Neural progenitor cell (in vitro differentiated cells): ENCODE data around the gene IQSEC1. TPM values are rescaled to one million over a fixed set of nuclear protein-coding genes. Genes with fewer than 3 reads are reported as not detected.

Source experiments
- DNase-seq: peaks from one replicate; pipeline ENCODE4 v3.0.0-alpha.2; 2016; ENCODE audit warnings: low spot score
- H2AFZ ChIP-seq: fragments of 200-600 bp; sonication (generic); replicated peaks from 2 replicates; pipeline ENCODE4 v1.6.1; 2016; ENCODE audit warnings: antibody characterized with exemption
- H3F3A ChIP-seq: fragments of 200-600 bp; sonication (generic); 2 replicates; pipeline ENCODE4 v1.6.1; 2016; ENCODE audit warnings: antibody characterized with exemption, low read depth
- H3K27ac ChIP-seq: fragments of 200-600 bp; sonication (generic); 2 replicates; pipeline ENCODE4 v1.5.1; 2016; ENCODE audit warnings: mild to moderate bottlenecking
- H3K27me3 ChIP-seq: fragments of 200-600 bp; sonication (generic); 2 replicates; pipeline ENCODE4 v1.6.1; 2016; ENCODE audit warnings: mild to moderate bottlenecking, moderate library complexity
- H3K36me3 ChIP-seq: fragments of 200-600 bp; sonication (generic); 2 replicates; pipeline ENCODE4 v1.5.1; 2016
- H3K4me1 ChIP-seq: fragments of 200-600 bp; sonication (generic); 2 replicates; pipeline ENCODE4 v1.6.1; 2016; ENCODE audit warnings: mixed run types
- H3K4me2 ChIP-seq: fragments of 200-600 bp; sonication (generic); 2 replicates; pipeline ENCODE4 v1.6.1; 2016
- H3K4me3 ChIP-seq: fragments of 200-600 bp; sonication (generic); 2 replicates; pipeline ENCODE4 v1.5.1; 2016
- H3K79me2 ChIP-seq: fragments of 200-600 bp; sonication (generic); 2 replicates; pipeline ENCODE4 v1.6.1; 2016; ENCODE audit warnings: low read depth
- H3K9ac ChIP-seq: fragments of 200-600 bp; sonication (generic); 2 replicates; pipeline ENCODE4 v1.6.1; 2016
- H3K9me3 ChIP-seq: fragments of 200-600 bp; sonication (generic); 2 replicates; pipeline ENCODE4 v1.5.1; 2016; ENCODE audit warnings: low read depth
- H4K20me1 ChIP-seq: fragments of 200-600 bp; sonication (generic); 2 replicates; pipeline ENCODE4 v1.6.1; 2016; ENCODE audit warnings: low read depth
- H3K27ac Mint-ChIP-seq: 3 replicates; pipeline ENCODE4 v1.8.0; 2021; ENCODE audit warnings: mixed read lengths
- H3K27me3 Mint-ChIP-seq: 2 replicates; pipeline ENCODE4 v1.8.0; 2022; ENCODE audit warnings: low read depth, mild to moderate bottlenecking, inconsistent platforms, moderate library complexity, mixed read lengths; ENCODE audit not compliant: insufficient read depth
- H3K36me3 Mint-ChIP-seq: 3 replicates; pipeline ENCODE4 v1.8.0; 2021; ENCODE audit warnings: mixed read lengths
- H3K4me1 Mint-ChIP-seq: 3 replicates; pipeline ENCODE4 v1.8.0; 2021; ENCODE audit warnings: mixed read lengths
- H3K4me3 Mint-ChIP-seq: 3 replicates; pipeline ENCODE4 v1.8.0; 2021; ENCODE audit warnings: mild to moderate bottlenecking, moderate library complexity, mixed read lengths
- H3K9me3 Mint-ChIP-seq: 3 replicates; pipeline ENCODE4 v1.8.0; 2020; ENCODE audit warnings: mixed read lengths
- EZH2 ChIP-seq: fragments of 200-600 bp; sonication (generic); IDR thresholded peaks from 2 replicates; pipeline ENCODE4 v1.6.1; 2017; ENCODE audit warnings: antibody characterized with exemption, mild to moderate bottlenecking, moderate library complexity
- EZH2phosphoT487 ChIP-seq: fragments of 200-600 bp; sonication (generic); IDR thresholded peaks from 2 replicates; pipeline ENCODE4 v1.6.1; 2017; ENCODE audit warnings: antibody characterized with exemption
- total RNA-seq: library from RNA; depleted of rRNA; stranded (reverse); fragments of >200 nt; gene quantifications from 2 replicates; pipeline ENCODE4 v1.2.3, GENCODE V29; 2015; ENCODE audit warnings: low replicate concordance
- TF ChIP-seq, protein P1 (sequence below): fragments of 200-600 bp; sonication (generic); IDR thresholded peaks from 2 replicates; pipeline ENCODE4 v1.5.1; 2017; ENCODE audit warnings: antibody characterized with exemption, mild to moderate bottlenecking

IQSEC1 gene
- total RNA-seq, 1 donor from 2014 or later: 8.9 TPM

DNA sequence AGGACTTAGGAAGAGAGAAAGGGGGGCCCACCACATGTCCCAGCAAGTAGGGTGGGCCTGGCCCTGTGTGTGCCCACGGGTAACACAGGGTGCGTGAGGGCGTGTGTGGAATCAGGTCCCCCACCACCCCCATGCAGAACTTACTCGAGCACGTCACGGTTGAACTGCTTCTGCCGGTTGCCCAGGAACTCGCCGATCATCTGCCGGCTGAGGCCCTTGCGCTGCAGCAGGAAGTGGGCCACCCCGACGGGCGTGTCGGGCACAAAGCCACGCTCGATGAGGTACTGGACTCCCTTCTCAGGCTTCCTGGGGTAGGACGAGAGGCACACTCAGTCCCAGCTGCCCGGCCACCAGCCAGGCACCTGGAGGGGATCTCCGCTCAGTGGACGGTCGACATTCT, 148.8 kb downstream of the IQSEC1 start:
- H3K36me3 ChIP-seq: no peaks in the 10 kb centered on the region
- no peaks in the 10 kb centered on the region for H3K79me2 ChIP-seq
- H3K27me3 ChIP-seq: no peaks in the 10 kb centered on the region
- no peak overlapping the region for H3K9ac ChIP-seq
- peaks cover 3% of the 10 kb centered on the region for H3K36me3 Mint-ChIP-seq
- H3K4me2 ChIP-seq: no peak overlapping the region
- no peaks in the 10 kb centered on the region for H3K27me3 Mint-ChIP-seq
- no peak overlapping the region for H3K27ac Mint-ChIP-seq
- DNase-seq: no peak
- H3K9me3 ChIP-seq: no peaks in the 10 kb centered on the region
- H3F3A ChIP-seq: no peaks in the 10 kb centered on the region
- H3K27ac ChIP-seq: no peak overlapping the region
- H4K20me1 ChIP-seq: peaks cover 11% of the 10 kb centered on the region
- H3K4me1 ChIP-seq: no peaks in the 10 kb centered on the region
- no peaks in the 10 kb centered on the region for H3K9me3 Mint-ChIP-seq
- H2AFZ ChIP-seq: no peak overlapping the region
- H3K4me3 ChIP-seq: no peak overlapping the region
- H3K4me1 Mint-ChIP-seq: no peaks in the 10 kb centered on the region
- TF ChIP-seq, protein P1, sequence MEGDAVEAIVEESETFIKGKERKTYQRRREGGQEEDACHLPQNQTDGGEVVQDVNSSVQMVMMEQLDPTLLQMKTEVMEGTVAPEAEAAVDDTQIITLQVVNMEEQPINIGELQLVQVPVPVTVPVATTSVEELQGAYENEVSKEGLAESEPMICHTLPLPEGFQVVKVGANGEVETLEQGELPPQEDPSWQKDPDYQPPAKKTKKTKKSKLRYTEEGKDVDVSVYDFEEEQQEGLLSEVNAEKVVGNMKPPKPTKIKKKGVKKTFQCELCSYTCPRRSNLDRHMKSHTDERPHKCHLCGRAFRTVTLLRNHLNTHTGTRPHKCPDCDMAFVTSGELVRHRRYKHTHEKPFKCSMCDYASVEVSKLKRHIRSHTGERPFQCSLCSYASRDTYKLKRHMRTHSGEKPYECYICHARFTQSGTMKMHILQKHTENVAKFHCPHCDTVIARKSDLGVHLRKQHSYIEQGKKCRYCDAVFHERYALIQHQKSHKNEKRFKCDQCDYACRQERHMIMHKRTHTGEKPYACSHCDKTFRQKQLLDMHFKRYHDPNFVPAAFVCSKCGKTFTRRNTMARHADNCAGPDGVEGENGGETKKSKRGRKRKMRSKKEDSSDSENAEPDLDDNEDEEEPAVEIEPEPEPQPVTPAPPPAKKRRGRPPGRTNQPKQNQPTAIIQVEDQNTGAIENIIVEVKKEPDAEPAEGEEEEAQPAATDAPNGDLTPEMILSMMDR: no peak
- TF ChIP-seq EZH2phosphoT487 (no peak), EZH2 (no peak)
- no peak overlapping the region for H3K4me3 Mint-ChIP-seq

DNA sequence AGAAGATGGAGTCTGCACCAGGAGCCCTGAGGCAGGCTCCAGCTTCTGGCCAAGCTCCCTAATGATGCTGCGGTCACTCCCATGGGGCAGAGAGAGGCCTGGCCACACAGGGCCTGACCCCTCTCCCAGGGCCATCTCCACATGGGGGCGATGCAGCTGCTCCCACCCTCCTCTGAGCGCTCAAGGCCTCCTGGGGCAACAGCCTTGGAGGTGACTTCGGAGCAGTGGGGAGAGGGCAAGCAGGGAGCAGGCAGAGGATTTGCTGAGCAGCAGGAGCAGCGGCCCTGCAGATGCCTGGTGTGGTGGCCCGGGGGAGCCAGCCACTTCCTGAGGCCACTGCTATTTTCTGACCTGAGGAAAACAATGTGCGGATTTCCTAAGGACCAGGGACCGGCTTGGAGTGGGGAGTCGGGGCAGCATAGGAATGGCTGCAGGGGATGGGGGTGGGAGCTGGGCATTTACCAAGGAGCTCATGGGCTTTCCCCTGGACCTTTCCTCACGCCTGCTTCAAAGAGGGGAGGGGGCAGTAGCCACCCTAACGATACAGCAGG, 150.3 kb downstream of the IQSEC1 start:
- H3K9me3 Mint-ChIP-seq: no peaks in the 10 kb centered on the region
- no peak for DNase-seq
- no peak overlapping the region for H3K4me3 ChIP-seq
- no peaks in the 10 kb centered on the region for H3F3A ChIP-seq
- H3K4me1 ChIP-seq: no peaks in the 10 kb centered on the region
- H3K27me3 ChIP-seq: no peaks in the 10 kb centered on the region
- no peaks in the 10 kb centered on the region for H3K79me2 ChIP-seq
- peaks cover 3% of the 10 kb centered on the region for H3K36me3 Mint-ChIP-seq
- H3K27ac ChIP-seq: no peak overlapping the region
- no peaks in the 10 kb centered on the region for H3K9me3 ChIP-seq
- peak overlapping the region; percentile 4 for H3K9ac ChIP-seq
- TF ChIP-seq, protein P1: no peak
- TF ChIP-seq EZH2 (no peak), EZH2phosphoT487 (no peak)
- H3K4me2 ChIP-seq: no peak overlapping the region
- no peaks in the 10 kb centered on the region for H3K36me3 ChIP-seq
- no peak overlapping the region for H2AFZ ChIP-seq
- no peaks in the 10 kb centered on the region for H3K4me1 Mint-ChIP-seq
- peaks cover 5% of the 10 kb centered on the region for H4K20me1 ChIP-seq
- H3K27ac Mint-ChIP-seq: no peak overlapping the region
- H3K4me3 Mint-ChIP-seq: no peak overlapping the region
- no peaks in the 10 kb centered on the region for H3K27me3 Mint-ChIP-seq

DNA sequence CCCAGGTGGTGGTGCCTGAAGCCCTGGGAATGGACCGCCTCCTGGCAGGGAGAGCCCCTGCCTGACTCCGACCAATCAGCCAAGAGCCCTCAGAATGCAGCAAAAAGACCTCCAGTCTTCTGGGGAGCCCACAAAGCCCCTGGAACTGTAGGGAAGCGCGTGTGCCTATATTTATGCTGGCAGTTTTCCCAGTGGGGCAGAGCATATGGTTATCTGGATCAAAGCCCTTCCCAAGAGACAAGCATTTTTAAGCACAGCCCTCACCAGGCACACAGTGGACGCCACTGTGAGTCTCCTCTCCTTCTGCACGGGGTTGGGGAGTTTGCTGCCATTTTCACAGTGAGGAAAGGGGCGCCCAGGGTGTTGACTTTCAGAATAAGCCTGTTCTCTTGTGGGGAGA, 150.9 kb downstream of the IQSEC1 start:
- Mint-ChIP-seq H3K36me3 (peaks cover 3% of the 10 kb centered on the region), H3K27me3 (no peaks in the 10 kb centered on the region), H3K4me3 (peak overlapping the region; percentile 55), H3K4me1 (no peaks in the 10 kb centered on the region), H3K9me3 (no peaks in the 10 kb centered on the region), H3K27ac (peak overlapping the region; percentile 53)
- DNase-seq: no peak
- H3K9me3 ChIP-seq: no peaks in the 10 kb centered on the region
- H3F3A ChIP-seq: no peaks in the 10 kb centered on the region
- H3K36me3 ChIP-seq: no peaks in the 10 kb centered on the region
- no peaks in the 10 kb centered on the region for H3K79me2 ChIP-seq
- H3K4me1 ChIP-seq: no peaks in the 10 kb centered on the region
- TF ChIP-seq, protein P1: no peak
- TF ChIP-seq EZH2phosphoT487 (no peak), EZH2 (no peak)
- no peak overlapping the region for H2AFZ ChIP-seq
- H3K4me3 ChIP-seq: no peak overlapping the region
- no peaks in the 10 kb centered on the region for H3K27me3 ChIP-seq
- no peak overlapping the region for H3K9ac ChIP-seq
- no peak overlapping the region for H3K27ac ChIP-seq
- H3K4me2 ChIP-seq: no peak overlapping the region
- peaks cover 8% of the 10 kb centered on the region for H4K20me1 ChIP-seq
